GM18498 (cell line): Measurements from ENCODE around the gene ABRACL.
"Not testable (repeated sequence)": the region's sequence is repeated elsewhere in the genome, so short reads cannot be mapped to it uniquely, and the experiment has no call there.

ENCODE experiments used
- ATAC-seq: cut with Tn5 transposase; IDR thresholded peaks from one replicate; pipeline ENCODE4 v1.9.1; 2021; ENCODE audit warnings: mild to moderate bottlenecking, moderate library complexity; ENCODE audit not compliant: unreplicated experiment

Gene ABRACL

DNA sequence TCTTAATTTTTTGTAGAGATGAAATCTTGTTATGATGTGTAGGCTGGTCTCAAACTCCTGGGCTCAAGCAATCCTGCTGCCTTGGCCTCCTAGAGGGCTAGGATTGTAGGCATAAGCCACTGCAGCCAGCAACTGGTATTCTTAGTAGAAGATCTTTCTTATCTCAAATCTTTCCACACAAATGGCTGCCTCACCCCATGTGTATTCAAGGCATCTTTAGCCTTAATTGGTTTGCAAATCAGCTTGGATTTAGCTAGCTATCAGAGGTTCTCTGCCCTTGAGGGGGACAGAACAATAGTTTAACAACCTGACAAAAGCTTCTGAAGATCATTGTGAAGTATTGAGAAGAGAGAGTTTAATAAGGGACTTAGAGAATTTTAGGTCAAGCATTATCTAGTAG, 17.9 kb upstream of the ABRACL start:
- no peak for ATAC-seq

DNA sequence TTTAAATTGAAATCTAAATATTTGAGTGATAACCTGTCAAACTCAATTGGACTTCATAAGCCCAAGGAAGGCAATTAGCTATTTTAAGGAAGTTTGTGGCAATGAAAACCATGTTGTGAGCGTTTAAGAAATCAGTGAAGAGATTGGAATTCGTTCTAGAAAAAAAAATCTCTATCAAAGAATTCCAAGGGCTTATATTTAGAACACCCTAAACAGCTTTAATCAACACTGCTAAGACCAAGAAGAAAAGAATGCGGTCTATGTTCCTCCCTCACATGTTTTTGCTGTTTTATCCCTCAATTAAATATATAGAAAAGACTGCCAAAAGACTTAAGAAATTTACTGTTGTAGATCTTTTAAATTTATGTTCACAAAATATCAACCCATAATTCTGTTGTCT, 16.6 kb upstream of the ABRACL start:
- ATAC-seq = no peak

DNA sequence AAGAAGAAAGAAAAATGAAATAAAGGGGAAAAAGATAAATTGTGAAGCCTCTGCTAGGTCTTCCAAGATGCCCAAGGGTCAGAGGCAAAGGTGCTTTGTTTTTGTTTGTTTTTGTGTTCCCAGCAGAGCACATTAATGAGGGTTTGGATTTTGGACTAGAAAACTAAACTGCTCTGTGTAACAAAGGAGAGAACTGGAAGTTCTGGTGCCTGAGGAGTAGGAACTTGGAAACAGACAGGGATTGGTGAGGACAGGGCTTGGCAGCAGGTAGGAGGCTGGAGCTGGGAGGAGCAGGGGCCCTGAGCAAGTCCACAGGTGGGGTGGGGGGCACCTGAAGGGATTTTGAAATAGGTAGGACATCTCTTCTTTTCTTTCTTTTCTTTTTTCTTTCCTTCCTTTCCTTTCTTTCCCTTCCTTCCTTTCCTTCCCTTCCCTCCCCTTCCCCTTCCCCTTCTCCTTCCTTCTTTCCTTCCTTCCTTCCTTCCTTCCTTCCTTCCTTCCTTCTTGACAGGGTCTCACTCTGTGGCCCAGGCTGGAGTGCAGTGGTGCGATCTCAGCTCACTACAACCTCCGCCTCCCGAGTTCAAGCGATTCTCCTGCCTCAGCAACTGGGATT, 15.3 kb upstream of the ABRACL start:
- ATAC-seq = no peak

DNA sequence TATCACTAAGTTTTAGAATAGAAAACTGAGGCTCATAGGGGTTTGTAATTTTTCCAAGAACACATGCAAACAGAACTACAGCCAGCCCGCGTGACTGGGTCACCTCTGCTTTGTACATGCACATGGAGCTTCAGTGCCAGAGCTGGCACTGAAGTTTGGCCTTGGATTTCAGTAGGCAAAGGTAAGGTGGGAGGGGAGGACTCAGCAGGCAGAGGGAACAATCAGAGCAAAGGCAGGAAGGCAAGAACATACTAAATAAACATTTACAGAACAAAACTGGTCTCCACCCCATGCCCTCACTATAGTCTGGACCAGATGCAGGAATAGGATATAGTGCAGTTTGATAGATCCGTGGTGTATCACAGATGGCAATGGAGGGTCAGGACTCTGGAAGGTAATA, 13.6 kb upstream of the ABRACL start:
- no peak for ATAC-seq

DNA sequence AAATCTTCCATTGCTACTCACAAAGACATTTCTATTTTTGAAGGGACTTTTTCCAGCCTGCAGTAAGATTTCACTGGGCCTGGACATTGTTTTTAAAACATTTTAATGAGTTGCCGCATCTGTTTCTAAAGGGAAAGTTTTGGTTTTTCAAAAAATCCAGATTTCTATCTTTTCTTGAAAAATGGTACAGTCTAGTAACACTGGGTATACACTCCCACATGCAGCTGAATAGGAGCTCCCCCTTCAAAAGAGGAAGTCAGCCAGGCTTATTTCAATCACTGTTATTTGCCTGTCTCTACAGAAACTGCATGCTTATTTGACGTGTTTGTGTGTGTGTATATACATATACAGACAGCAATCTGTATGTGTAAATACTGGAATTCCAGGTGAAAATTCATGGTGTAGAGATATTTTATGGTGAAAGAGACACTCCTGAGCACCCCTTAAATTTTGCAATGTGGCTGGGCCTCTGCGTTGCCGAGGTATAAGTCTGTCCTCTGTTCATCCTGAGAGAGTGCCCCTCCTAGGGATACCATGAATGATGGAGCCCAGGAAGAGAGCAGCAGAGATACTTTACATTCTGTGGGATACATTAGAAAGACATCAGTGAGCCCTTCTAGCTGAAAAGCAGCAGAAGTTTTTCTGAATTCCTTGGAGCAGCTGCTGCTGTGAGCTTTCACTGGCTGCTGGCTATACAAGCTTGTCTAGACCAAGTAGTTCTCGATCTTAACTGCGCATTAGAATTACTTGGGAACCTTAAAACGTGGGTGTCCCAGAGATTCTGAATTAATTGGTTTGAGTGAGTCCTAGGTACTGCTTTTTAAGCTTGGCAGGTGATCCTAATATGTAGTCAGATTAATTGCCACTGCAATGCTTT, 12.0 kb upstream of the ABRACL start:
- ATAC-seq = peak; percentile 89

DNA sequence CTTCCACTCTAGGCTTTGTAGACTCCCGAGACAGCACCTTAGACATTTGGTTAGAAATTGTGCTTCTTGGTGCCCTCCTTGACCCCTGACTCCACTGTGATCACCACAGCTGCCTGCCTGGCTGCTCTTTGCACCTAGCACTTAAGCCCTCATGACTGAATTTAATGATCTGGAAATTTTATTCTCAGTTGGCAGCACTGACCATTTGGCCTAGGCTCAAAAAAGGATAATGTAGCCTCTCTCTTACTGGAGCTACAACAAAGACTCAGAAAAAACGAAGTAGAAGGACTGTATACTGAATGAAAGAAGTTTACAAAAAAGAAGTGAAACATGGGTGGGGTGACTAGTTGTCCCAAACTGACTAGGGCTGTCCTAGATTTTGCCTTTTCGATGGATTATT, 11.3 kb upstream of the ABRACL start:
- no peak for ATAC-seq

DNA sequence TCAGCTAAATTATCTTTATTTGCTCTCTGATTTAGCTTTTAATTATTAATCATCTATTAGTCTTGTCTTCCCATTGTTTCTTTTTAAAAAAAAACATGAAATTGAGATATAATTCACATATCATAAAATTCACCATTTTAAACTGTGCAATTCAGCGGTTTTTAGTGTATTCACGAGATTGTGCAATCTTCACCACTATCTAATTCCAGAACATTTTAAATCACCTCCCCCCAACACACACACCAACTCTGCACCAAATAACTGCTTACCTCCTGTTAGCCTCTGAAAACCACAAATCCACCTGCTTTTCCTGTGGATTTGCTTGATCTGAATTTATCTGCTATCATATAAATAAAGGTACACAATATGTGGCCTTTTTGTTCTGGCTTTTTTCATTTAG, 8.8 kb upstream of the ABRACL start:
- no peak for ATAC-seq

DNA sequence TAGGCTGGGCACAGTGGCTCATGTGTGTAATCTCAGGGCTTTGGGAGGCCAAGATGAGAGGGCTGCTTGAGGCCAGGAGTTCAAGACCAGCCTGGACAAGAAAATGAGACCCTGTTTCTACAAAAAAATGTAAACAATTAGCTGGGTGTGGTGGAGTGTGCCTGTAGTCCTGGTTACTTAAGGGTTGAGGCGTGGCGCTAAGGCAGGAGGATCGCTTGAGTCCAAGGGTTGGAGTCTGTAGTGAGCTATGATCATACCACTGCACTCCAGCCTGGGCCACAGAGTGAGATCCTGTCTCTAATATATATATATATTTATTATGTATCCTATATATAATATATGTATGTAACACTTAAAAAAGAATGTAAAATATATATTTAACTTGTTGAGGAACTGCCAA, 7.9 kb upstream of the ABRACL start:
- ATAC-seq = no peak

DNA sequence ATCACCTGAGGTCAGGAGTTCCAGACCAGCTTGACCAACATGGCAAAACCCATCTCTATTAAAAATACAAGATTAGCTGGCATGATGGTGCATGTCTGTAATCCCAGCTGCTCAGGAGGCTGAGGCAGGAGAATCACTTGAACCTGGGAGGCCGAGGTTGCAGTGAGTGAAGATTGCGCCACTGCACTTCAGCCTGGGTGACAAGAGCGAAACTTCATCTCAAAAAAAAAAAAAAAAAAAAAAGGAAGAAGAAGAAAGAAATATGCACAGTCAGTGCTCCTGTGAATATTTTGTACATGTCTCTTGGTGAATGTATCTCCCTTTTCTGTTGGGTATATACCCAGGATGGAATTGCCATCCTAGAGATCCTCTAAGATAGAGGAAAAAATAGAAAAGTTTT, 3.1 kb upstream of the ABRACL start:
- not testable (repeated sequence) for ATAC-seq

DNA sequence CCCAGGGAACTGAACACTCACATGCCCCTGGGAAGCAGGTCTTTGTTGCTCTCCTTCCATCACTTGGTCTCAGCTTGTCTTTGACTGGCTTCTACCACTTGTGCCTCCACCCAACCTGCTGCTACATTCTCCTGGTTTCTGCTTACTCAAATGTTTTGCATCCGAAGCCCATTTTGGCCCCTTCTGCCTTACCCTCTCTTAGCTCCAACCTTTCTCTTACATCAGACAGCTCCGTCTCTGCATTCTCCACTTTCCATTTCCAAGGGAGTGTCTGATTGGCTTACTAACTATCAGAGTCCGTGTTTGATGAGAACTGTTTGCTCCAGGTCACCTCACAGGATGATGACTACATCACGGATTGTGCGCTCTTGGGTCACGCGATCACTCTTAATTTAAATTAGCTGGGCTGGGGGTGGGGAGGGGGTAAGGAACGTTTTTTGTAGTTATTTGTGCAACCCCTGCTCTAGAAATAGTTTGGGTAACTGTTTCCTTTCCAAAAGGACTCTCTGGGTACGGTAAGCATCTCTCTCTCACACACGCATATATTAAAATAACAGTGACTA, 844 bp upstream of the ABRACL start:
- peak; percentile 16 for ATAC-seq

DNA sequence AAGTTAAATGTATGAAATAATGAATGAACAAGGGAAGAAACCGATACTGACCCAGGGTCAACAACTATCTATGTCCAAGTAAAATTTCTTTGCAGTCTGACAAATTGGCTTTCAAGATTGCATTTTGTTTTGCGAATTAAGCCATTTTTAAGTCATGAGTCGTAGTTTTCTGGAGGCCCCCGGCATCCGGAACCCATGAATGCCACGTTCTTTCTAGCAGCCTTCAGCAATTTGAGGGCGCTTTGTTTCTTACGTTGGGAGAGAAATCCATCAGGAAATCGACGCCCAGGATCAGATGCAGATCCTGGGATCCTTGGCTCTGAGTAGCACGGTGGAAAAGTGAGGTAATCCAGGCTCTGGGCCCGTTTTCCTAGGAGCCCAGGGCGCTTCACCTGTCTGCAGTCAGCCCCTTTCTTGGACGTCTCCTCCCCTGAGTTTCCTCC, 309 bp upstream of the ABRACL start:
- peak; percentile 2 for ATAC-seq

DNA sequence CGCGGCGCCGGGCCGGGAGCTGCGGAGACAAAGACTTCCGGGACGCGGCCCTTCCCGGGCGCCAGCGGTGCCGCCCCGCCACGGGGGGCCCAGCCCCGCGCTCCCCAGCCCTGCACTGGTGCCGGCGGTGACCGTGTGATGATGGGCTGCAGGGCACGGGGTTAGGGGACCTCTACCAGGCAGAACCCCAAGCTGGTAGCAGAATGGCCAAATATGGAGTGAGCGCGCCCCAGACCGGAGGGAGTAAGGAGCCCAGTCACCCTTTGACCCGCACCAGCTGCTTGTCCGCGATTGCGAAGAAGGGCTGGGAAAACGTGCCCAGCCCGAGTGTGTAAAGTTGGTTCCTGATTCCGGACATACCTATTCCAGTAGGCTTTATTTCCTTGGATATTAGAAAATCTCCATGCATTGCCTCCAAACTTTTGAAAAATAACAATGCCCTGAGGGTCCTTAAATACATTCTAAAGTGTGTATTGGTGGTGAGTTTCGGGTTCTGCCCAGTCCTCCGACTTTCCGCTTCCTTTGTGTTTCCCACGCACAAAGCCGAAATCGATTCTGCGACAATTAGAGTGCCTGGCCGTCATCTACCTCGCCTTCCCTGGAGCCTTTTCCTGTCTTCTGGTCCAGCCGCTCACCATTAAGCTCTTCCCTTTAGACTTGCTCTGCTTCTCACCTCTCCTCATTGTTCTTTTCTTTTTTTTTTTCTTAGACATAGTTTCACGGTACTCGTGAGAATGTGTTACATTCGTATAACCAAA, 1.1 kb downstream of the ABRACL start:
- peak; percentile 34 for ATAC-seq

DNA sequence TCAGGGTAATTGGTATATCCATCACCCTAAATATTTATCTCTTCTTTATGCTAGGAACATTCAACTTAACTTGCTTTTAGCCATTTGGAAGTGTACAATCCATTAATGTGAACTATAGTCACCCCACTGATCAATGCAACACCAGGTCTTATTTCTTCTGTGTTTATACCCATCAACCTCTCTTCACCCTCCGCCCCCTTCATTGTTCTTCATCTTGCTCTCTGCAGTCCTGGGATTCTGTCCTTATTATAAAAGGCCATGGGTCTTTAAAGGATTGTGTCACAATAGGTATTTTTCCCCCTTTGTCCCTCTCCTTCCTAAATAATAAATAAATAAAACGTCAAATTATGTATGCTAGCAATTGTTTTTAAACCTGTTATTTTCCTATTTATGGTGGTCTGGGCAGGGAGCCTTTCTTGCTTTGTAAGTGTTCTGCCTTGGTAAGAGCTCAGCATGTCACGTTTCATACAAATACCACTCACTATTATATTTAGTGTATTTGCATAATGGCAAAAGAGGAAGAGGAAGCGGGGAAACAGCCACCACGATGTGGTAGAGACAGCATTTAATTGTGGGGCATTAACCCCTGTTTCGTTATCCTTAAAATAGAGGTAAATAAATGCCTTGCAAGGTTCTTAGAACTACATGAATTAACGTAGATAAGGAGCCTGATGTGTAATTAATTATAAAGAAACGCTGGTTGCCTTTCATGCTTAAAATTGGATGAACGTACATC, 1.9 kb downstream of the ABRACL start:
- peak; percentile 58 for ATAC-seq

DNA sequence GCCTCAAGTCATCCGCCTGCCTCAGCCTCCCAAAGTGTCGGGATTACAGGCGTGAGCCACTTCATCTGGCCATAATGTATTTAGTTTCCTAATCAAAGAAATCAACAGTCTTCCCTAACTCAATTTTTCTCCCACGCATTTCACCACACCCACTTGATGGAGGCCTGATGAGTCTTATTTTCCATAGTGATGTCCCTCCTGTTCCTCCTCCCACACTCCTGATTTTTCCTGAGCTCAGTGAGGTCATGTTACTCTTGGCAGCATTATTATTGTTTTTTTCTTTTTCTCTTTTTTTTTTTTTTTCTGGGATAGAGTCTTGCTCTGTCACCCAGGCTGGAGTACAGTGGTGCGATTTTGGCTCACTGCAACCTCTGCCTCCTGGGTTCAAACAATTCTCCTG, 8.9 kb downstream of the ABRACL start:
- ATAC-seq = no peak

DNA sequence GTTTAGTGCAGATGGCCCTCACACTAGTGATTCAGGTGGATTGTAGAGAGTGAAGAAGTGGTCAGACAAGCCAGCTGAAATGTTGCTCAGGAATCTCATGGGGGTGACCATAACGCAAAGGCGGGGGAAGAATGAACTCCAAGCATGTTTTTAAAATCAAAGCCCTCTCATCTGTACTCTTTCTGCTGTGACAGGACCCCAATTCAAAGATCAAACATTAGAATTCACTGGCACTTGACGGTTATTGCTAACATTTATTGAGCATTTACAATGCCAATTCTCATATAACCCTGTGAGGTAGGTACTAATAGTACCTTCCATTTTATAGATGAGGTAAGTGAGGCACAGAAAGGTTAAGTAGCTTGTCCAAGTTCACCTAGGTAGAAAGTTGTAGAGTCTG, 15.7 kb downstream of the ABRACL start:
- no peak for ATAC-seq

DNA sequence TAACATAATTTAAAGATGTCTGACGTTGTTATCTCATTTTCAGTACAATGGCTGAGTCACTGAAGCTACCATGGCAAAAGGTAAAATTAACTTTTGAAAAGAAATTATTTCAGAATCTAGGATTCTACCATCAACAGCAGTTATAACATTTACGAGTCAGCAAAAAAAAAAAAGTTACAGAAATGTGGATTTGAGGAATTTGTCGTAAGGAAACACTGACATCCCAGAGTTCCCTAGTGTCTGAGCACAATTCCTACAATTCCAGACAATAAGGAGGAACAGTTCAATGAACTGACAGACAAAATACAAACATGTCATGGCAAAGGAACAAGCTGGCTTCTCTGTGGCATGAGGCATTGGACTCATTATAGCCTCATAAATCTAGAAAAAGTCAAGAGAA, 19.1 kb downstream of the ABRACL start:
- ATAC-seq = no peak

DNA sequence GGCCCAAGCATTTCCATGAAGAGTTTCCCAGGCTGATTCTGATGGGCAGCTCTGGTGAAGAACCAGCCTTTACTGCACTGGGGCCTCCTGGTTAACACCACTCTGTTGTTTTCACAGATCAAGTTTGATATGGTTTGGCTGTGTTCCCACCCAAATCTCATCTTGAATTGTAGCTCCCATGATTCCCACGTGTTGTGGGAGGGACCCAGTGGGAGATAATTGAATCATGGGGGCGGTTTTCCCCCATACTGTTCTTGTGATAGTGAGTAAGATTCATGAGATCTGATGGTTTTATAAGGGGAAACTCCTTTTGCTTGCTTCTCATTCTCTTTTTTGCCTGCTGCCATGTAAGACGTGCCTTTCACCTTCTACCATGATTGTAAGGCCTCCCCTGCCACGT, 20.4 kb downstream of the ABRACL start:
- not testable (repeated sequence) for ATAC-seq

DNA sequence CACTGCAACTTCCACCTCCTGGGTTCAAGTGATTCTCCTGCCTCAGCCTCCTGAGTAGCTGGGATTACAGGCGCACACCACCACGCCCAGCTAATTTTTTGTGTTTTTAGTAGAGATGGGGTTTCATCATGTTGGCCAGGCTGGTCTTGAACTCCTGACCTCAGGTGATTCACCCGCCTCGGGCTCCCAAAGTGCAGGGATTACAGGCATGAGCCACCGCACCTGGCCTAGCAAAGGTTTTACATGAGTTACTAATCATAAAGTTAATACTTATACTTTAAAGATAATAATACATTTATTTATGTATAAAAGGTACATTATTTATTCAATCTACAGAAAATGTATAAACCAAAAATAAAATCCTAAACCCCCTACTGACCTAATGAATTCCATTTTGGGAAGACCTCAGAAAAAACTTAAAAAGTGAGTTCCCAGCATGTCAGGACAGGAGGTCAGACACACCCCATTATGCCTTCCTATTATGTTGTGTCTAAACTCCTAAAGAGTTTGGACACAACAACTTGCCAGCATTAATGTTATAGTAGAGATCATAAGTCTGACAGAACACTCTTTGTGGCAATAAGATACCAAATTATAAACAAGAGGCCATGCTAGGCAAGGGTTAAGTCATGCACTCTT, 21.7 kb downstream of the ABRACL start:
- ATAC-seq = not testable (repeated sequence)

DNA sequence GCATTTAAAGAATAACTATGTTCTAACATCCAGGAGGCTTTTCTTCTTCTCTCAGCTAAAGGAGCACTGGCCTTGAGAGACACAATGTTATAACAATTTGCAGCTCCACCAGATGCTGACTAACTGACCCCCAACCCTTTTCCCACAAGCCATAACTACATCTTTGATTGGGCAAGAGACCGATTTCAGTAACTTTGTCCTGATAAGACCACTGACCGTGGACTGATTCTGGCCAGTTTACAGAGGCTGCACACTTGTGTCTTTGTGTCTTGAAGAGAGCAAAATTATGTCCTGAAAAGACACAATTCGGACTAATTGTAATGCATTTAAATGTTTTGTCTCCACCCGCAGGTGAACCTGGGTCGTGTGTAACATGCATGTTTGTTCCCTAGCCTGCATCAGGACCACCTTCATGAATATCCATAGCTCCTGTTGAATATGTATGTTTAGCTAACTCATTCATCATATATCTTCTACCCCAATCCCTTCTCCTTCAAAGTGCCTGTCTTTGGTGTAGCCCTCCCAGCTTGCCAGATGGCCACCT, 22.3 kb downstream of the ABRACL start:
- no peak for ATAC-seq
